Measurements from ENCODE around the gene NFKBIZ.
"Not testable (repeated sequence)": the region's sequence is repeated elsewhere in the genome, so short reads cannot be mapped to it uniquely, and the experiment has no call there.

NFKBIZ gene

DNA sequence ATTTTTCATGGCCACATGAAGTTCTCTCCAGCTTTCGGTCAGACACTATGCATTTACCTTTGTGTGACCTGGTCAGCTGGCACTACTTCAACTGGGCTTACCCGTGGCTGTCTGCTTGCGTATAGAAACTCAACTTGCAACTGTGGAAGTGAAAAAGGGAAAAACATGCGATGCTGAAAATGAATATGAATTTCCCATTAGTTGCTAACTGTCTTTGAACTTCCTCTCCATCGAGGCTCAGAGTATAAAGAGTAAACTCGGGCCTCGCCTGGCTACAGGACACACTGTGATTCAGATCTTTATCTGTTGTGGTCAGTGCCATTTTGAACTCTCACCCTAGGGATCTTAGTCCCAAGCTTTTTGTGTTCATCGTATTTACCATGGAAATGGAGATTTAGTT is 26.8 kb downstream of the NFKBIZ start:
- DNase-seq (ENCODE audit: low read depth in 3 of 3) = no peak

DNA sequence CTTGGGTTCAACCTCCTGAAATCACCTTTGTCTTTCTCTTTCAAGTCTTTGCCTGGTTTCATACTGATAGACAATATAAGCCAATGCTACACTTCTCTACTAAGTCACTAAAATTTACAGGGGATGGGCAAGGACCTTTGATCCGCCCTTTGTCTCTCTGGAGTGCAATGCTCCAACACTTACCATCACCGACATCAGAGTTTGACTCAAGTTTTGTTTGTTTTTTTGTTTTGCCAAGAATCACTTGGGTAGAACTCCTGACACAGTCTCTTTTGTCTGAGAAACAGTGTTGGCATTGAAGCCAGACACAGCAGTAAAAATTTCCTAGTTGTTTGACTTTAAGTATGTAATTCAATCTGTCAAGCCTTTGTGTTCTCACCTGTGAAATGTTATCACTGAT is 29.3 kb downstream of the NFKBIZ start:
- no peak for DNase-seq (ENCODE audit: low read depth in 3 of 3)

DNA sequence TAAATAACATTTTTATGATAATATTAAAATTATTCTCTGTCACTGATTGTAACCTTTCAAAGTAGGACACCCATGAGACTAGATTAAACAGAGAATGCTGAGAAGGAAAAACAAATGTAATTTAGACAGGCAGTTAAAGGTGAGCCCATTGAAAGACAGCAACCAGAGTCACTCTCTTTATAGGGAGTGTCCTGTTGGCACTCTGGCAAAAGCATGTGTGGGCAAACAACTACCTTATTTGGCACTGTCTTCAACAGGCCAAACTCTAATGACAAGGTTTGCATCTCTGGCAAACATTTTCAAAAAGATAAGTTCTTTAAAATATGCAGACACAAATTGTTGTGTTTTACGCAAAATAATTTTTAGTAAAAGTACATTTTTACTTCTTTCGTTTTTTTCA is 29.8 kb downstream of the NFKBIZ start:
- no peak for DNase-seq (ENCODE audit: low read depth in 3 of 3)

DNA sequence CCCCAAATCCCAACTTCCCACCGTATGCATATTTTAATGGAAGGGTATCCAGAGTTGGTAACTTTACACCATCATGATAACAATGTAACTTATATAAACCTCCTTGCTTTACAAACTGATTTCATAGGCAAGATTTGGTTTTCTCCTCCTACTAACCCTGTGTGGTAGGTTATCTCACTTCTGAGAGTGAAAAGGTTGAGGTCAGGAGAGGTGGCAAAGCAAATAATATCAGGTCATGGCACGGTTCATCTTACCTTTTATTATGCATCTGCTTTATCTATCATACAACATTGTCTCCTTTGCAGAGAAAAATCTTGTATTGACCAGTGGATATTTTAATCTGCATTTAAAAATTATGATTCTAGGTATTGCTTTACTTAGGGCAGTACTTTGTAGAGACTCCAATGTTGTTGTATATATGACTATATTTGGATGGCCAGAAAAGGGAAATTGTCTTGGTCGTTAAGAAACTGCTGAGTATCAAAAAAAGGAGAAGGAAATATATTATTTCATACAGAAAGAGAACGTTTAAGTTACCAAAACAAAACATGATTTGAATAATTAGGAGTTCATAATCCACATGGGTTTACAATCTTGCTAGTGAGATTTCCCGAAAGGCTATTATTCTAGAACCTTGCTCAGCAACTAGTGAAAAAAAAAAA is 30.4 kb downstream of the NFKBIZ start:
- DNase-seq (ENCODE audit: low read depth in 3 of 3) = no peak

DNA sequence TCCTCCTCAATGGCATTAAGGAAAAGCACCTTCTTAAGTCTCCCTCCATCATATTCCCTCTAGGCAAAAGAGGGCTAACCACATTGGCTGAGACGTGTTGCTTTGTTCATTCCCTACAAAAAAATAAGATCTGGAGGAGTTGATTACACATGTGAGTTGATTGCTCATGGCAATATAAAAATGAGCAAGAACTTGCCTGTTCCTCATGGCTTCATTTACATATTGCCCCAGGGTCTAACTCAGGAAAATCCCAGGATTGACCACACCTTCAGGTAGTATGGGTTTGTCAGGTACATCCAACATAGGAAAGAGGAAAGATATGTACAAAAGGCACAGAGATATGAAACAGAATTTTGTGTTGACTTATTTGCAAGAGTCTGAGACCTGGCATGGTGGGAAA is 35.5 kb downstream of the NFKBIZ start:
- no peak for DNase-seq (ENCODE audit: low read depth in 3 of 3)

DNA sequence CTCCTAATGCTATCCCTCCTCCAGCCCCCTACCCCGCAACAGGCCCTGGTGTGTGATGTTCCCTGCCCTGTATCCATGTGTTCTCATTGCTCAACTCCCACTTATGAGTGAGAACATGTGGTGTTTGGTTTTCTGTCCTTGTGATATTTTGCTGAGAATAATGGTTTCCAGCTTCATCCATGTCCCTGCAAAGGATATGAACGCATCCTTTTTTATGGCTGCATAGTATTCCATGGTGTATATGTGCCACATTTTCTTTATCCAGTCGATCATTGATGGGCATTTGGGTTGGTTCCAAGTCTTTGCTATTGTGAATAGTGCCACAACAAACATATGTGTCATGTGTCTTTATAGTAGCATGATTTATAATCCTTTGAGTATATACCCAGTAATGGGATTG is 36.3 kb downstream of the NFKBIZ start:
- DNase-seq (ENCODE audit: low read depth in 3 of 3) = not testable (repeated sequence)

DNA sequence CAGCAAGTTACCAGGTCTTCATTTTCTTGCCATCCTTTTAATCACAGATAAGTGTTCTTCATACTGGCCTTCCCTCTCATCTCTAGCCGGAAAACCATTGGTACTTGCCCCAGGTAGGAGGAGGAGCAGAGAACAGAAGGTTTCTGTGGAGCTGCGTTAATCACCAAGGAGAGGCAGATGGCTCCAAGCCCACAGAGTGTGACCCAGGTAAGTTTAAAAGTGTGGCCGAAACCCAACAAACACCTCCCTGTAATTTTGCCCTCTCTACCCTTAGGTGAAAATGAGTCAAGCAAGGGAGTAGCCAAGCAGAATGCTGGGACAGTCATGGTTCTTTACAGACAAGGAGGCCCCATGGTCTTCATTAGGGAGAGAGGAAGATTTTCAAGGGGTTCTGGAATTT is 37.3 kb downstream of the NFKBIZ start:
- DNase-seq (ENCODE audit: low read depth in 3 of 3) = no peak

DNA sequence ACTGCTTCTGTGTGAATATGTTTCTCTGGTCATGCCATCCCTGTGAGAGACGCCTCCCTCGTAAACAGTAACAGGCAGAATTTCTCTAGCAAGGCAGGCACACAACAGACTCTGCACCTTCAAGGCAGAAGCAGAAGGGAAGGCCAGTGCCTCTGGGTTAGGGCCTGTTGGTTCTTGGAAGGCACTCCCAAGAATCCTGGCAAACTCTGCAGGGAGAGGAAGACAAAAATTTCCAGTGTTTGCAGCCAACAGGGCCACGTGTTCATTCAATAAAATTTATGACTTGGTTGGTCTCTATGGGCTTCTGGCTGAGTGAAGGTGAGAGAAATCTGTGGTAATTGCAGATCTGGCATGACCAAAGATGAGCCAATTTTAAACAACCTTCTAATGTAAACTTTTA is 39.3 kb downstream of the NFKBIZ start:
- DNase-seq (ENCODE audit: low read depth in 3 of 3) = no peak

DNA sequence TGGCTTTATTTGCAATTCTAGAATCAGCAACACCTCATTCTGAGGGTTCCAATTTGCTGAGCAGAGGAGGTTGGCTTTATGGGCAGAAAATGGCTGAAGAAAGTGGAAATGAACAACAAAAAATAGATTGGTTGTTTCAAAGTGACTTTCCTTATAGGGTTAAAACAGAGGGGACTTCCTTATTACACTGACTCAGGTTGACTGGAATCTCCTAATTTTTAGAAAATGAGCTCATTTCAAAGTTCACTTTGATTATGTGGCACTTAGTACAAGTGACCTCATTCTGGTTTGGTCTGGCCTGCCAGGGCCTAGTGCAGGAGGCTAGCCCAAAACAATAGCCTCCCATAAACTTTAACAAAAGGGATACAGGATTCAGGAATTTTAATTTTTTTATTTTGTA is 41.4 kb downstream of the NFKBIZ start:
- DNase-seq (ENCODE audit: low read depth in 3 of 3) = no peak

DNA sequence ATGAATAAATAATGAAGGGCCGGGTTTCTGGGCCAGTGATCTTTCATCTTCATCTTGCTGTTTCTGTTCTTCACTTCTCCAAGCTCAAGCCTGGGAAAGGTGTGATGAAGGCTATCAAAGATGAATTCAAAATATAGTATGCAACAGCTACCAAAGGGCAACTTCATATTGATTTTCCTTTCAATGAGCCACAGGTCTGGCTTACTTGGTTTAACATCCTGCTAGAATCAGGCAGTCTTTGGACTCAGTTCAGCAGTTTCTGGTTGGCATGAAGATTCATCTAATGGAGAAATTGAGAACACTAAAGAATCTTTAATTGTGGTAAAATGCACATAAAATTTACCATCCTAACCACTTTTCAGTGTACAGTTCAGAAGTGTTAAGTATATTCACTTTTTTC is 43.3 kb downstream of the NFKBIZ start:
- no peak for DNase-seq (ENCODE audit: low read depth in 3 of 3)

DNA sequence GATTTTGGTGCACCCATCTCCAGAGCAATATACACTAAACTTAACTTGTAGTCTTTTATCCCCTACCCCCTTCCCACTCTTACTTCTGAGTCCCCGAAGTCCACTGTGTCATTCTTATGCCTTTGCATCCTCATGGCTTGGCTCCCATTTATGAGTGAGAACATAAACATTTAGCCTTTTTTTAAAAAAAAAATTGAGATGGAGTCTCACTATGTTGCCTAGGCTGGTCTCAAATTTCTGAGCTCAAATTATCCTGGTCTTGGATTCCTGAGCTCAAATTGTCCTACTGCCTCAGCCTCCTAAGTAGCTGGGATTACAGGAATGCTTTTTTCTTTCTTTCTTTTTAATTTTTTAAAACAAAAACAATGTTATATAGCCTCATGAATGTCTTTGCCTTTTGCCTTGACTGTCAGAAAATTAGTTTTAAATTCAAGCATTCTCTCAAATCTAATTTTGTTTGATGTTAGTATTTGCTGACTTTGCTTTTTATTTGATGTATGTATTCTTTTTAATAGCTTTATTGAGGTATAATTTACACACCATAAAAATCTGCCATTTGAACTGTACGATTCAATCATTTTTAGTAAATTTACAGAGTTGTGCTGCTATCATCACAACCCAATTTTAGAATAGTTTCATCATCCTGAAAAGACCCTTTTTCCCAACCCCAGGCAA is 46.9 kb downstream of the NFKBIZ start:
- DNase-seq (ENCODE audit: low read depth in 3 of 3) = no peak

DNA sequence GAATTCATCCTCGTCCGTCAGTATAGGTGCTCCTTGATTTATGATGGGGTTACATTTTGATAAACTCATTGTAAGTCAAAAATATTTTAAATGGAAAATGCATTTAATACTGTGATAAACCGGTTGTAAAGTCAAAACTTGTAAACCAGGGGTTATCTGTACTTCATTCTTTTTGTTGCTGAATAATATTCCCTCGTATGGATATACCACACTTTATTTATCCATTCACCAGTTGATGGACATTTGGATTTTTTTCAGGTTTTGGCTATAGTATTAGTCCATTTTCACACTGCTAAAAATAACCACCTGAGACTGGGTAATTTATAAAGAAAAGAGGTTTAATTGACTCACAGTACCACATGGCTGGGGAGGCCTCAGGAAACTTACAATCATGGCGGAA is 47.7 kb downstream of the NFKBIZ start:
- no peak for DNase-seq (ENCODE audit: low read depth in 3 of 3)

DNA sequence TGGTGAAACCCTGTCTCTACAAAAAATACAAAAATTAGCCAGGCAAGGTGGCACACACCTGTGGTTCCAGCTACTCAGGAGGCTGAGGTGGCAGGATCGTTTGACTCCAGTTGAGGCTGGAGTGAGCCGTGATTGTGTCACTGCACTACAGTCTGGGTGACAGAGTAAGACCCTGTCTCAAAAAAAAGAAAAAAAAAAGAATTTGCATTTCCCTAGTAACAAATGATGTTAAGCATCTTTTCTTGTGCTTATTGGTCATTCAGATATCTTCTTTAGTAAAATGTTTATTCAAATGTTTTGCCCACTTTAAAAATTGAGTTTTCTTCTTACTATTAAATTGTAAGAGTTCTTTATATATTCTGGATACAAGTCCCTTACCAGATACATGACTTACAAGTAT is 48.7 kb downstream of the NFKBIZ start:
- no peak for DNase-seq (ENCODE audit: low read depth in 3 of 3)

DNA sequence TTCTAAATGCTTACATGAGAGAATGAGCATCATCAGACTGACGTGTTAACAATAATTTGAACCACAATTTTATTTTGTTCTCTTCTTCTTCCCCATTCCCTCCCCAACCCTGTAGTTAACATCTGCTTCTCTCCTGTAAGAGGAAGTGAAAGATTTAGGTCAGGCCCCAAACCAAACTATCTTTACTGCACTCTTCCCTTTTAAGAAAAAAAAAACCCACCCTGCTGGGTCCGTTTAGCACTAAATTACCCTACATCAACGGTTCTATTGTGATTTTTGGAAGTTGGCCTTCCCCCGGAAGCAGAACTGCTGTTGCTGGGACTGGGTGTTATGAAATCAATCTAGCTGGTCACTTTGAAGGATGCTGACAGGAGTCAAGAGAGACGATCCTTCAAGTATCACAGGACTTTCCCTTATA is 49.4 kb downstream of the NFKBIZ start:
- DNase-seq (ENCODE audit: low read depth in 3 of 3) = no peak

DNA sequence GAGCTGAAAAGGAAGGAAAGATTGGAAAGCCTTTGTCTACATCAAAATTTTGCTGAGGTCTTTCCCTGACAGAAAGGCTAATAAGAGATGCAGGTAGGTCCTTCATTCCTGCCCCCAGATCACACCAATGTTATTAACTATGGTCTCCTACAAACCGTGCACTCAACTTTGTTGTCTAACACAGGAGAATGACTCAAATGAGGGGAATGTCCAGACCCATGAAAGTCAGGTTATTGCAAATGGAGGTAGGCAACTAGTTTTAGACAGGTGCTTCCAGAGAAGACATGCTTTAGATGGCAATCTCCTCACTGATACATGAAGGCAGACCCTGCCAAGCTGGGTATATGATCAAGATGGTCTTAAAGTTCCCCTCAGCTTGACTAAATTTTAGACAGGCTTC is 51.0 kb downstream of the NFKBIZ start:
- no peak for DNase-seq (ENCODE audit: low read depth in 3 of 3)

DNA sequence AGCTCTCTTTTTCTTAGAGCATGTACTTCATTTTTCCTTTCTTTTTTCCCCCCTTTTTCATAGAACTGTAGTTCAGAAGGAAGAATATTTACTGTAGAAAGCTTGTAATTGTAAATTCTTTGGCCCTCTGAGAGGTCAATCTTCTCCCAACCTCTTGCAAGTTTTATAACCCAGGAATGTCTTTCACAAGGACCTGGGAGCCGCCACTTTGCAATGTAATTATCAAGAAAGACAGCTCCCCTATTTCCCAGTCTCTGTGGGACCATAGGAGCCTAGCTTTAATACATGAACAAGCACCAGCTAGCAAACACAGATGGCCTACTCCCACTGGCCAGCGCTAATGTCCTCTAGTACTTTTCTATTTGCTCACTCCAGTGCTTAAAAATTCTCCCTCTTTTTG is 51.4 kb downstream of the NFKBIZ start:
- no peak for DNase-seq (ENCODE audit: low read depth in 3 of 3)

DNA sequence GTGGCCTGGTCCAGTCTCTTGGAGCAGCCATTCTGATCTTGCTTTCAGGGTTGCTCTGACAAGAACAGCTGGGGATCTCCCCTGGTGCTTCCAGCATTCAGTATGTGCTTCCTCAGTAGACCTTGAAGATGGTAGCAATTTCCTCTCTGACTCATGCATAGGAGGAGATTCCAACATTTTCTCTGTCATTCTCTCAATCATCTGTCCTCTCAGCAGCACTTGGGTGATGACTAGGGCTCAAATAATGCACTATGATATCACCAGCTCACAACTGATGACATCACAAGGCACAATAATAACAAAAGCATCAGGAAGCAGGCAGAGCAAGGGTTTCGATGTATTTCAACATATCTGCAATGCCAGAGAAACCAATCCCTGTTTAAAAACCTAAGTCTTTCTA is 52.7 kb downstream of the NFKBIZ start:
- DNase-seq (ENCODE audit: low read depth in 3 of 3) = no peak

DNA sequence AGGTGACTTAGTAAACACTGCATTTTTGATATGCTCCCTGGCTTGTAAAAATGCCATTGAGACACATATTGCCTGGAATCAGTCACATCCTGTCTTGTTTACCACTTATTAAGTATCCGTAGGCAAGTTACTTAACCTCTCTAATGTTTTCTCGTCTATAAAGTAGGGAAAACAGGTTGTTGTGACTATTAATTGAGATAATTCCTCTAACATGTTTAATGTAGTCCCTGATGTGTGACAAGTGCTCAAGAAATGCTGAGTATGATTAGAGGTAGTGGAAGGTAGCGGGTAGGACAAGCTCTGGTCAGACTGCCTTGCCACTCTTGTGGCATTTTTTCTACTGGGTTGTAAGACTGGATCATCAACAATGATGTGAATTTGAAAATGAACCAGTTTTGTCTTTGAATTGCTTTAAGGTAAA is 54.1 kb downstream of the NFKBIZ start:
- no peak for DNase-seq (ENCODE audit: low read depth in 3 of 3)

DNA sequence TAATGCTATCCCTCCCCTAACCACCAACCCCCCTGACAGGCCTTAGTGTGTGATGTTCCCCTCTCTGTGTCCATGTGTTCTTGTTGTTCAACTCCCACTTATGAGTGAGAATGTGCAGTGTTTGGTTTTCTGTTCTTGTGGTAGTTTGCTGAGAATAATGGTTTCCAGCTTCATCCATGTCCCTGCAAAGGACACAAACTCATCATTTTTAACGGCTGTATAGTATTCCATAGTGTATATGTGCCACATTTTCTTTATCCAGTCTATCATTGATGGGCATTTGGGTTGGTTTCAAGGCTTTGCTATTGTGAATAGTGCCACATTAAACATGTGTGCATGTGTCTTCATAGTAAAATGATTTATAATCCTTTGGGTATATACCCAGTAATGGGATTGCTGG is 56.3 kb downstream of the NFKBIZ start:
- DNase-seq (ENCODE audit: low read depth in 3 of 3) = not testable (repeated sequence)
